Panc1 (cell line): Measurements from ENCODE around the gene NKX1-2.

ENCODE experiments used
- CTCF ChIP-seq: fragments of 450-650 bp; IDR thresholded peaks from 2 replicates; pipeline ENCODE4 v1.5.1; 2017; ENCODE audit warnings: mild to moderate bottlenecking
- POLR2AphosphoS5 ChIP-seq: IDR thresholded peaks from 2 replicates; pipeline ENCODE4 v1.6.1; 2012; ENCODE audit warnings: mild to moderate bottlenecking, low read depth, low read length, moderate library complexity
- REST ChIP-seq, 2 experiments: IDR thresholded peaks; 2 replicates each; pipeline ENCODE4 v1.6.1; 2011 to 2012; ENCODE audit warnings: low read depth in 2 of 2, control low read depth in 1 of 2, low read length in 1 of 2, mild to moderate bottlenecking in 1 of 2, moderate library complexity in 1 of 2; ENCODE audit not compliant: insufficient read depth in 1 of 2
- SIN3A ChIP-seq: IDR thresholded peaks from 2 replicates; pipeline ENCODE4 v1.6.1; 2012; ENCODE audit warnings: low read depth, mild to moderate bottlenecking, low read length, moderate library complexity, borderline replicate concordance; ENCODE audit not compliant: insufficient read depth

GRCh38 chr10:124481717-124482116, 31.9 kb upstream of the NKX1-2 start:
- TF ChIP-seq REST (IDR thresholded peaks at IDR 0.05; ENCODE audit: insufficient read depth in 1 of 2, low read depth in 2 of 2, low read length in 1 of 2) (no peak), CTCF (no peak), POLR2AphosphoS5 (no peak), SIN3A (no peak)
